Liver (tissue), 9 donors: ENCODE data around the gene TGM2. TPM values are rescaled to one million over a fixed set of nuclear protein-coding genes. Genes with fewer than 3 reads are reported as not detected.

Source experiments
- DNase-seq: peaks from one replicate; pipeline ENCODE4 v3.0.0-alpha.2; 2017; ENCODE audit warnings: low spot score
- H3K27ac ChIP-seq, 2 donors: one replicate each; pipeline ENCODE4 v1.7.0; 2013; ENCODE audit warnings: inconsistent platforms in 2 of 2, low read length in 2 of 2, control low read depth in 1 of 2, low read depth in 1 of 2, mild to moderate bottlenecking in 1 of 2
- H3K27me3 ChIP-seq, 4 donors: one replicate each; pipeline versions ENCODE4 v1.6.1 to v1.7.0; 2013; ENCODE audit warnings: low read length in 3 of 4, inconsistent platforms in 1 of 4, mild to moderate bottlenecking in 1 of 4, moderate library complexity in 1 of 4; ENCODE audit not compliant: control insufficient read depth in 4 of 4, insufficient read depth in 4 of 4
- H3K36me3 ChIP-seq, 4 donors: one replicate each; pipeline versions ENCODE4 v1.6.1 to v1.7.0; 2013; ENCODE audit warnings: low read length in 3 of 4, mild to moderate bottlenecking in 3 of 4, low read depth in 1 of 4, moderate library complexity in 1 of 4; ENCODE audit not compliant: control insufficient read depth in 4 of 4, insufficient read depth in 3 of 4
- H3K4me1 ChIP-seq, 4 donors: one replicate each; pipeline versions ENCODE4 v1.6.1 to v1.7.0; 2013; ENCODE audit warnings: low read length in 3 of 4, mild to moderate bottlenecking in 3 of 4, moderate library complexity in 1 of 4; ENCODE audit not compliant: control insufficient read depth in 4 of 4, insufficient read depth in 4 of 4
- H3K4me3 ChIP-seq, 3 donors: one replicate each; pipeline versions ENCODE4 v1.6.1 to v1.7.0; 2013; ENCODE audit warnings: low read length in 3 of 3, control low read depth in 1 of 3, low read depth in 1 of 3, mild to moderate bottlenecking in 1 of 3
- H3K9ac ChIP-seq, 2 donors: one replicate each; pipeline ENCODE4 v1.7.0; 2013; ENCODE audit warnings: low read length in 2 of 2, mild to moderate bottlenecking in 2 of 2, moderate library complexity in 2 of 2, control low read depth in 1 of 2, low read depth in 1 of 2
- H3K9me3 ChIP-seq, 4 donors: one replicate each; pipeline versions ENCODE4 v1.6.1 to v1.7.0; 2013; ENCODE audit warnings: low read length in 3 of 4; ENCODE audit not compliant: control insufficient read depth in 4 of 4
- ATF3 ChIP-seq: IDR thresholded peaks from 2 replicates; pipeline ENCODE4 v1.6.1; 2016; ENCODE audit warnings: antibody characterized with exemption
- FOXA1 ChIP-seq: IDR thresholded peaks from 2 replicates; pipeline ENCODE4 v1.6.1; 2016; ENCODE audit warnings: antibody characterized with exemption
- FOXA2 ChIP-seq: IDR thresholded peaks from 2 replicates; pipeline ENCODE4 v1.6.1; 2016; ENCODE audit warnings: antibody characterized with exemption
- HNF4A ChIP-seq, 2 donors: conservative IDR thresholded peaks; 2 replicates each; pipeline ENCODE4 v1.6.1; 2016; ENCODE audit warnings: antibody characterized with exemption in 2 of 2, mild to moderate bottlenecking in 2 of 2
- HNF4G ChIP-seq: IDR thresholded peaks from 2 replicates; pipeline ENCODE4 v1.6.1; 2016; ENCODE audit warnings: antibody characterized with exemption
- MAX ChIP-seq: IDR thresholded peaks from 2 replicates; pipeline ENCODE4 v1.6.1; 2016; ENCODE audit warnings: antibody characterized with exemption
- NR2F2 ChIP-seq: IDR thresholded peaks from 2 replicates; pipeline ENCODE4 v1.6.1; 2016; ENCODE audit warnings: antibody characterized with exemption
- RAD21 ChIP-seq, 2 donors: IDR thresholded peaks; 2 replicates each; pipeline ENCODE4 v1.6.1; 2016; ENCODE audit warnings: antibody characterized with exemption in 2 of 2, mild to moderate bottlenecking in 2 of 2
- REST ChIP-seq: IDR thresholded peaks from 2 replicates; pipeline ENCODE4 v1.6.1; 2016; ENCODE audit warnings: antibody characterized with exemption, mild to moderate bottlenecking
- RXRA ChIP-seq, 2 donors: IDR thresholded peaks; 2 replicates each; pipeline ENCODE4 v1.6.1; 2017 to 2018; ENCODE audit warnings: antibody characterized with exemption in 2 of 2, mild to moderate bottlenecking in 1 of 2
- SP1 ChIP-seq: IDR thresholded peaks from 2 replicates; pipeline ENCODE4 v1.6.1; 2018; ENCODE audit warnings: antibody characterized with exemption, mild to moderate bottlenecking
- TAF1 ChIP-seq: conservative IDR thresholded peaks from 2 replicates; pipeline ENCODE4 v1.6.1; 2016; ENCODE audit warnings: antibody characterized with exemption, mild to moderate bottlenecking
- WGBS: extraction: QIAGEN DNeasy Blood & Tissue Kit; methylation state at CpG from one replicate; pipeline ENCODE4 v1.1.7; 2013; 5-methylcytosine and 5-hydroxymethylcytosine counted together
- polyA plus RNA-seq, 2 donors: library from polyadenylated mRNA; stranded (reverse) in 1 of 2; unstranded in 1 of 2; fragments of 200-250 nt in 1 of 2; fragments of >200 nt in 1 of 2; fragmentation: Nextera tagmentation in 1 of 2; extraction: Ambion mirVana in 1 of 2; gene quantifications; one replicate each; pipeline versions ENCODE4 v1.2.1 to v1.2.3, GENCODE V29; 2013 to 2015
- total RNA-seq, 2 donors: library from RNA; depleted of rRNA; stranded (reverse); fragments of >200 nt; gene quantifications; one replicate each; pipeline ENCODE4 v1.2.3, GENCODE V29; 2014
- TF ChIP-seq, protein P1 (sequence below): IDR thresholded peaks from 2 replicates; pipeline ENCODE4 v1.6.1; 2016; ENCODE audit warnings: antibody characterized with exemption
- donor health status: healthy.
- donor health status: healthy.
- donor health status: healthy.
- donor health status: healthy.
- donor health status: healthy.

TGM2 gene
- total and polyA plus RNA-seq, 4 donors, result 106 to 375 (median 190) TPM

DNA sequence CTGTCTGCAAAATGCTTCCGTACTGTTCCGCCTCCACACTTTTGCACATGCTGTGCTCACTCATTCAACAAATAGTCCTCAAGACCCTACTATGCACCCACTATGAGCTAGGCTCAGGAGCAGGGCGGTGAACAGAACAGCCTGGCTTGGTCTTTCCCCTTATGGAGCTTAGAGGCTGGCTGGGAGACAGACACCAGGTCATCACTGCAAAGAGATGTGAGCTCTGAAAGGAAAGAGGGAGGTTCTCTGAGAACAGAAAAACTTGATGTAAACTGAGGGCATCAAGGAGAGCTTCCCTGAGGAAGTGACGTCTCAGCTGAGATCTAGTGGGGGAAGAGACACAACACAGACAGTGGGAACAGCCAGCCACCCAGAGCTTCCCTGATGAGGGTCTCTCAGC is 31.0 kb upstream of the TGM2 start:
- no peak overlapping the region for H3K27ac ChIP-seq
- WGBS, result 93% methylated on average over 4 of the region's 4 CpGs
- no peaks in the 10 kb centered on the region for H3K9me3 ChIP-seq
- no peaks in the 10 kb centered on the region for H3K36me3 ChIP-seq
- no peak overlapping the region for H3K4me3 ChIP-seq
- H3K4me1 ChIP-seq, result peaks cover 3 to 12% (median 9%) of the 10 kb centered on the region in 4 donors
- no peaks in the 10 kb centered on the region for H3K27me3 ChIP-seq
- H3K9ac ChIP-seq, result no peak overlapping the region
- DNase-seq, result no peak
- no peak for TF ChIP-seq RAD21 (IDR thresholded peaks at IDR 0.05)
- TF ChIP-seq FOXA2, result no peak
- TF ChIP-seq REST, result no peak
- no peak for TF ChIP-seq TAF1
- no peak for TF ChIP-seq HNF4A (conservative IDR thresholded peaks at IDR 0.05)
- TF ChIP-seq HNF4G, result no peak

GRCh38 chr20:38195521-38195920 is 30.5 kb upstream of the TGM2 start:
- no peaks in the 10 kb centered on the region for H3K9me3 ChIP-seq
- DNase-seq, result no peak
- WGBS, result 46% methylated on average over 7 of the region's 7 CpGs
- no peaks in the 10 kb centered on the region for H3K36me3 ChIP-seq
- H3K4me3 ChIP-seq, result no peak overlapping the region
- H3K9ac ChIP-seq, result no peak overlapping the region
- no peaks in the 10 kb centered on the region for H3K27me3 ChIP-seq
- no peak overlapping the region for H3K27ac ChIP-seq
- TF ChIP-seq RXRA (IDR thresholded peaks at IDR 0.05) (peak; percentile 45 to 64), NR2F2 (peak; percentile 26), MAX (peak; percentile 5), ATF3 (no peak), HNF4A (conservative IDR thresholded peaks at IDR 0.05) (peak in 1 of 2 donors; percentile 30)
- peaks cover 3 to 12% (median 9%) of the 10 kb centered on the region in 4 donors for H3K4me1 ChIP-seq

DNA sequence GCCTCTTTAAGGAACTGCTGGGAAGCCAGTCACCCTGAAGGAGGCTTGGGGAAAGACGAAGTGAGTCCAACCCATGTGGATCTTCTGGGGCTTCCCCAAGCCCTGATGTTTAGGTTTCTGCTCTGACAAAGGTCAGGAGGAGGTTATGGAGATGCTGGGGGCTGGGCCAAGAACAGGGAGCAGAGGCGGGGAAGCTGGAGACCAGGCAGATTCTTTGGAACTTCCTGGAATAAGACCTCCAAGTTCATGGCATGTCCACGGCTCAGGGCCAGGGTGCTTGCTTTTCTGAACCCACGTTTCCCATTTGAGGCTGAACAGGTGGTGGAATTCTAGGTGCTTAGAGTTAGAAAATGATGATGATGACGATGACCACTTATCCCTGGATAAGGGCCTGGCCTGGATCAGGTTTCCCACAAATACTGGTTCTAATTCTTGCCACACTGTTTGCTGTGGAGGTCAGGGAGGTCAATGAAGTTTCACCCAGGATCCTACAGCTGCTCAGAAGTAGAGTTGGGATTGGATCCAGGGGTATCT is 30.0 kb upstream of the TGM2 start:
- TF ChIP-seq FOXA1 (no peak), HNF4A (conservative IDR thresholded peaks at IDR 0.05) (peak; percentile 38 to 53), RXRA (IDR thresholded peaks at IDR 0.05) (peak; percentile 79 to 84), SP1 (peak; percentile 41), ATF3 (no peak), NR2F2 (peak; percentile 89), MAX (peak; percentile 36)
- TF ChIP-seq, protein P1, sequence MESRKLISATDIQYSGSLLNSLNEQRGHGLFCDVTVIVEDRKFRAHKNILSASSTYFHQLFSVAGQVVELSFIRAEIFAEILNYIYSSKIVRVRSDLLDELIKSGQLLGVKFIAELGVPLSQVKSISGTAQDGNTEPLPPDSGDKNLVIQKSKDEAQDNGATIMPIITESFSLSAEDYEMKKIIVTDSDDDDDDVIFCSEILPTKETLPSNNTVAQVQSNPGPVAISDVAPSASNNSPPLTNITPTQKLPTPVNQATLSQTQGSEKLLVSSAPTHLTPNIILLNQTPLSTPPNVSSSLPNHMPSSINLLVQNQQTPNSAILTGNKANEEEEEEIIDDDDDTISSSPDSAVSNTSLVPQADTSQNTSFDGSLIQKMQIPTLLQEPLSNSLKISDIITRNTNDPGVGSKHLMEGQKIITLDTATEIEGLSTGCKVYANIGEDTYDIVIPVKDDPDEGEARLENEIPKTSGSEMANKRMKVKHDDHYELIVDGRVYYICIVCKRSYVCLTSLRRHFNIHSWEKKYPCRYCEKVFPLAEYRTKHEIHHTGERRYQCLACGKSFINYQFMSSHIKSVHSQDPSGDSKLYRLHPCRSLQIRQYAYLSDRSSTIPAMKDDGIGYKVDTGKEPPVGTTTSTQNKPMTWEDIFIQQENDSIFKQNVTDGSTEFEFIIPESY, result no peak
- no peak for DNase-seq
- peaks cover 3 to 12% (median 9%) of the 10 kb centered on the region in 4 donors for H3K4me1 ChIP-seq
- H3K36me3 ChIP-seq, result no peaks in the 10 kb centered on the region
- WGBS, result 63% methylated on average over 5 of the region's 5 CpGs
- no peak overlapping the region for H3K27ac ChIP-seq
- H3K27me3 ChIP-seq, result no peaks in the 10 kb centered on the region
- H3K9me3 ChIP-seq, result no peaks in the 10 kb centered on the region
- no peak overlapping the region for H3K4me3 ChIP-seq
- H3K9ac ChIP-seq, result no peak overlapping the region
